PC-9 (cell line): ENCODE measurements around the gene CEP112.
"Not testable (repeated sequence)": the region's sequence is repeated elsewhere in the genome, so short reads cannot be mapped to it uniquely, and the experiment has no call there.

Experiments
- CTCF ChIP-seq: fragments of 200-600 bp; sonication (generic); conservative IDR thresholded peaks from 2 replicates; pipeline ENCODE4 v1.6.1; 2017; ENCODE audit warnings: mixed run types, antibody characterized with exemption, mild to moderate bottlenecking, moderate library complexity
- EZH2 ChIP-seq: fragments of 200-600 bp; sonication (generic); IDR thresholded peaks from 2 replicates; pipeline ENCODE4 v1.8.0; 2017; ENCODE audit warnings: antibody characterized with exemption, low read depth

- not testable (repeated sequence) for TF ChIP-seq EZH2, CTCF
Measured at GRCh38 chr17:65808566-65808965, 383.4 kb downstream of the CEP112 start.
